ENCODE results near the gene MPPED1. TPM values are rescaled to one million over a fixed set of nuclear protein-coding genes. Genes with fewer than 3 reads are reported as not detected.

MPPED1 gene
- polyA plus RNA-seq, 1 of the 3 experiments (the other 2 are of a cell fraction) = 0.03 TPM

- TF ChIP-seq NFIC (IDR thresholded peaks at IDR 0.05; ENCODE audit: borderline replicate concordance) (no peak), TAF1 (IDR thresholded peaks at IDR 0.05; ENCODE audit: borderline replicate concordance, low read depth, low read length) (no peak), SMC3 (IDR thresholded peaks at IDR 0.05; ENCODE audit: low read depth, low read length) (no peak), TCF12 (IDR thresholded peaks at IDR 0.05) (no peak), RCOR1 (IDR thresholded peaks at IDR 0.05; ENCODE audit: low read length) (no peak), MXI1 (IDR thresholded peaks at IDR 0.05; ENCODE audit: low read depth, low read length) (no peak)
These were observed 92.3 kb downstream of the MPPED1 start (continued) for GRCh38 chr22:43504068-43504467.

- WGBS (ENCODE audit: low lambda C conversion rate) = 56% methylated on average over 7 of the region's 7 CpGs
- POLR2A ChIA-PET = no interaction called here
- Histone ChIP-seq H2AFZ (ENCODE audit: low read depth) (no peak overlapping the region), H3K4me1 (ENCODE audit: control insufficient read depth in 1 of 2, insufficient read depth in 2 of 2, low read depth in 1 of 2, low read length in 1 of 2) (no peaks in the 10 kb centered on the region), H3K9ac (no peak overlapping the region), H3K4me2 (no peak overlapping the region), H3K4me3 (ENCODE audit: low read depth in 2 of 2, low read length in 1 of 2) (no peak overlapping the region), H4K20me1 (ENCODE audit: insufficient read depth) (no peaks in the 10 kb centered on the region), H3K27me3 (ENCODE audit: insufficient read depth) (no peaks in the 10 kb centered on the region), H3K79me2 (ENCODE audit: insufficient read depth) (no peaks in the 10 kb centered on the region), H3K36me3 (replicated peaks in 1 of 2; ENCODE audit: control insufficient read depth in 1 of 2, insufficient read depth in 2 of 2, low read length in 1 of 2) (no peaks in the 10 kb centered on the region), H3K27ac (ENCODE audit: low read depth in 2 of 2, low read length in 1 of 2) (no peak overlapping the region), H3F3A (replicated peaks; ENCODE audit: insufficient read depth) (no peaks in the 10 kb centered on the region), H3K9me2 (no peaks in the 10 kb centered on the region), H3K9me3 (no peaks in the 10 kb centered on the region)
- CTCF ChIA-PET = no interaction called here
- TF ChIP-seq PBX3 (IDR thresholded peaks at IDR 0.05) = no peak
- no peak for TF ChIP-seq RAD21 (IDR thresholded peaks at IDR 0.05; ENCODE audit: low read length)
- TF ChIP-seq MXI1 (IDR thresholded peaks at IDR 0.05; ENCODE audit: low read depth, low read length) = no peak
- no peak for TF ChIP-seq EP300 (IDR thresholded peaks at IDR 0.05; ENCODE audit: borderline replicate concordance in 1 of 2, low read depth in 1 of 2, low read length in 1 of 2)
- TF ChIP-seq USF1 (IDR thresholded peaks at IDR 0.05; ENCODE audit: borderline replicate concordance, low read depth) = no peak
- no peak for TF ChIP-seq USF2 (IDR thresholded peaks at IDR 0.05; ENCODE audit: borderline replicate concordance, low read depth, low read length)
- DNase-seq = no peak
These were observed 93.0 kb downstream of the MPPED1 start for GRCh38 chr22:43504666-43505261.

- no peaks in the 10 kb centered on the region for H3F3A ChIP-seq (replicated peaks; ENCODE audit: insufficient read depth)
- H3K36me3 ChIP-seq (replicated peaks in 1 of 2; ENCODE audit: control insufficient read depth in 1 of 2, insufficient read depth in 2 of 2, low read length in 1 of 2) = no peaks in the 10 kb centered on the region
- no peak overlapping the region for H3K9ac ChIP-seq
- ChIA-PET CTCF (no interaction called here), POLR2A (no interaction called here)
- no peaks in the 10 kb centered on the region for H3K27me3 ChIP-seq (ENCODE audit: insufficient read depth)
- no peaks in the 10 kb centered on the region for H3K9me2 ChIP-seq
- H3K4me1 ChIP-seq (ENCODE audit: control insufficient read depth in 1 of 2, insufficient read depth in 2 of 2, low read depth in 1 of 2, low read length in 1 of 2) = no peaks in the 10 kb centered on the region
- DNase-seq = no peak
- no peaks in the 10 kb centered on the region for H3K9me3 ChIP-seq
- H3K4me2 ChIP-seq = no peak overlapping the region
- 20% methylated on average over 2 of the region's 14 CpGs for WGBS (ENCODE audit: low lambda C conversion rate)
- no peaks in the 10 kb centered on the region for H3K79me2 ChIP-seq (ENCODE audit: insufficient read depth)
- H2AFZ ChIP-seq (ENCODE audit: low read depth) = no peak overlapping the region
- H4K20me1 ChIP-seq (ENCODE audit: insufficient read depth) = no peaks in the 10 kb centered on the region
- H3K27ac ChIP-seq (ENCODE audit: low read depth in 2 of 2, low read length in 1 of 2) = no peak overlapping the region
- H3K4me3 ChIP-seq (ENCODE audit: low read depth in 2 of 2, low read length in 1 of 2) = no peak overlapping the region
- TF ChIP-seq PBX3 (IDR thresholded peaks at IDR 0.05) = no peak
- no peak for TF ChIP-seq USF1 (IDR thresholded peaks at IDR 0.05; ENCODE audit: borderline replicate concordance, low read depth)
- TF ChIP-seq ELF1 (IDR thresholded peaks at IDR 0.05) = no peak
- TF ChIP-seq RCOR1 (IDR thresholded peaks at IDR 0.05; ENCODE audit: low read length) = no peak
- TF ChIP-seq TCF12 (IDR thresholded peaks at IDR 0.05) = no peak
- no peak for TF ChIP-seq RXRA (IDR thresholded peaks at IDR 0.05; ENCODE audit: borderline replicate concordance, low read depth)
- no peak for TF ChIP-seq POLR2AphosphoS5 (IDR thresholded peaks at IDR 0.05; ENCODE audit: low read depth, low read length)
- no peak for TF ChIP-seq YY1 (IDR thresholded peaks at IDR 0.05; ENCODE audit: low read depth)
- TF ChIP-seq FOSL2 (IDR thresholded peaks at IDR 0.05; ENCODE audit: borderline replicate concordance, low read depth) = no peak
- TF ChIP-seq SMC3 (IDR thresholded peaks at IDR 0.05; ENCODE audit: low read depth, low read length) = no peak
- TF ChIP-seq REST (IDR thresholded peaks at IDR 0.05; ENCODE audit: low read depth, low read length) = no peak
- TF ChIP-seq NFIC (IDR thresholded peaks at IDR 0.05; ENCODE audit: borderline replicate concordance) = no peak
These were observed 93.6 kb downstream of the MPPED1 start for GRCh38 chr22:43505423-43505822.
